Fibroblast of lung (primary cell): ENCODE measurements around the gene ERBB4.

Experiments used
- CTCF ChIP-seq, 2 donors: IDR thresholded peaks in 1 of 2; conservative IDR thresholded peaks in 1 of 2; 1 replicate in 1 of 2; 2 replicates in 1 of 2; pipeline ENCODE4 v1.5.1; 2011 to 2012; ENCODE audit warnings: low read length in 2 of 2, control low read depth in 1 of 2, inconsistent platforms in 1 of 2, low read depth in 1 of 2, mild to moderate bottlenecking in 1 of 2
- EZH2 ChIP-seq: IDR thresholded peaks from 2 replicates; pipeline ENCODE4 v1.5.1; 2012; ENCODE audit warnings: low read length, control low read depth, mild to moderate bottlenecking; ENCODE audit errors: missing control alignments

GRCh38 chr2:212423089-212423488, 115.5 kb downstream of the ERBB4 start:
- TF ChIP-seq EZH2 (no peak), CTCF (conservative IDR thresholded peaks at IDR 0.05 in 1 of 2, IDR thresholded peaks at IDR 0.05 in 1 of 2; ENCODE audit: low read depth in 1 of 2, low read length in 2 of 2) (no peak)
